HG03575 (cell line): ENCODE data around the gene ZNF425.
"Not testable (repeated sequence)": the region's sequence is repeated elsewhere in the genome, so short reads cannot be mapped to it uniquely, and the experiment has no call there.

Source experiments
- ATAC-seq: cut with Tn5 transposase; IDR thresholded peaks from one replicate; pipeline ENCODE4 v1.9.1; 2021; ENCODE audit not compliant: unreplicated experiment, insufficient number of reproducible peaks, low FRiP score; ENCODE audit errors: extremely low read depth

The ZNF425 gene

DNA sequence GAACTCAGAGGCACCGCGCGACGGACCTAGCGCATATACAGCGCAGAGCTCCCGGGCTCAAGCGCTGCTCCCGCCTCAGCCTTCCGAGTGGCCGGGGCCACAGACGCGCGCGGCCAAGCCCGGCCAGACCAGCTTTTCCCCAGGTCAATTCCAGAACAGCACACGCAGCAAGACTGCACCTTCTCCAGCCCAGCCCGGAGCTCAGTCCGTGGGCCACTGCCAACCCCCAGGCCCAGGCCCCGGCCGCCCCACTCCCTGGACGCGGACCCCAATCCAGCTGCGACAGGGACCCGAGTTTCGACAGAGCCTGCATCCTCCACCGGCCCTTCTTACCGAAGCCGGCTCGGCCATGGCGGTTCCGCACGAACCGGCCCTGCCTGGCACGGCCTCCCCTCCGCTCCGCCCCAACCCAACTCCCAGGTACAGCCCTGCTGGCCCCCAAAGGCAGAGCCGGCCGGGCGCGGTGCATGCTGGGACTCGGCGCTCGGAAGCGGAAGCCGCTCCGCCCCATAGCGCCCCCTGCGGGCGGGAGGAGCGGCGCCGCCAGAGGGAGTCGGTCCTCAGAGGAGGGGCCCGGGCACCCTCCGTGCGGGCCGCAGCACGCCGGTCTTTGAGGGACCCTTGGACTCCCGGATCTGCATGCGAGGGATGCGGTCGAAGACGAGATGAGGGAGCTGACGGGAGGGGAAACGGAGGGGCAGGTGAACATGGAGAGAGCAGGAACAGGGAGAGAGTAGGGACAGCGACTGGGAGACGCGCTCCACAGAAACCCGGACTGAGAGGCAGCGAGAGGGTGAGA is at the start of gene ZNF425:
TSS of gene ZNF425 (minus strand) at position 462 of the 799 bp plus-strand sequence. CDS start at position 351, 111 bp downstream.
- ATAC-seq, result peak; percentile 46

- ATAC-seq, result no peak
Measured at GRCh38 chr7:149175150-149175549, 49.0 kb upstream of the ZNF425 start.

DNA sequence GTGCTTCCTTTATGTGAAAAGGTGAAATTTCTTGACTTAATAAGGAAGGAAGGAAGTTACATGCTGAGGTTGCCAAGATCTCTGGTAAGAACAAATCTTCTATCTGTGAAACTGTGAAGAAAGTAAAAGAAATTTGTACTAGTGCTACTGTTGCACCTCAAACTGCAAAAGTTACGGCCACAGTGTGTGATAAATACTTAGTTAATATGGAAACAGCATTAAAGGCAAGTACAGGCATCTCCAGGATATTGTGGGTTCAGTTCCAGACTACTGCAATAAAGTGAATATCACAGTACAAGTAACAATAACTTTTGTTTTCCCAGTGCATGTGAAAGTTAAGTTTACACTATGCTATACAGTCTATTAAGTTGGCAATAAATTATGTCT is 46.4 kb upstream of the ZNF425 start:
- no peak for ATAC-seq

GRCh38 chr7:149171892-149172533 is 45.9 kb upstream of the ZNF425 start:
- no peak for ATAC-seq

GRCh38 chr7:149166630-149167352 is 40.7 kb upstream of the ZNF425 start:
- ATAC-seq, result no peak

DNA sequence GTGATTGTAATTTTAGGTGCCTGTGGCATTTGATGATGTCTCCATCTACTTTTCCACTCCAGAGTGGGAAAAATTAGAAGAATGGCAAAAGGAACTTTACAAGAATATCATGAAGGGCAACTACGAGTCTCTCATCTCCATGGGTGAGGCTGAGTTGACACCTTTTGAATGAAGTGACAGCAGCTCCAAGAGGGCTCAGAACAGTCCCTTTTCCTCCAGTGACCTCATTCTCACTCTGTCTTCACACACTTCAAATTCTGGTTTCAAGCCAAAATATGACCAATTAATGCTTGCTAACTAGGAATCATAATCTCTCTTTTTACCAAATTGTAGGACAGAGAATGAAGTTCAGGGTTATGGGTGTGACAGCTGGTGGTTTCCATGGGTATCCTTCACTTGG is 40.0 kb upstream of the ZNF425 start:
- no peak for ATAC-seq

DNA sequence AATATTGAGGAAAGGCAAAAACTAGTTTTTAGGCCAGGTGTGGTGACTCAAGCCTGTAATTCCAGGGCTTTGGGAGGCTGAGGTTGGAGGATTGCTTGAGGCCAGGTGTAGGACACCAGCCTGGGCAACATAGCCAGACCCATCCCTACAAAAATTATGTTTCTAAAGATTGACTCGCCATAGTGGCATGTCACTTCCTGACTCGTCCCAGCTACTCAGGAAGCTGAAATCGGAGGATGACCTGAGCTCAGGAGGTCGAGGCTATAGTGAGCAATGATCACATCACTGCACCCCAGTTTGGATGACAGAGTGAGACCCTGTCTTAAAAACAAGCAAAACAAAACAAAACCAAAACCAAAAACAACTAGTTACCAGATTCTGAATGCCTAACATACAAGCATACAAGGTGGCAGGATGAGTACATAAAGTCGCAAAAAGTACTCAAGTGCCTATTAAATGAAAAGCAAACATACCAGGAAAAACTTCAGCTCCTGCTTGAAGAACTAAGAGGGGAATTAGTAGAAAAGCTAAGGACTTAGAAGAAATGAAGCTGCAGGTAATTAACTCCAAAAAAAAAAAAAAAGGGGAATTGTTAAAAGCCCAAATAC is 35.2 kb upstream of the ZNF425 start:
- ATAC-seq, result no peak

GRCh38 chr7:149156898-149157297 is 30.8 kb upstream of the ZNF425 start:
- ATAC-seq, result no peak

- ATAC-seq, result no peak
Measured at GRCh38 chr7:149154056-149154455, 27.9 kb upstream of the ZNF425 start.

GRCh38 chr7:149153346-149153745 is 27.2 kb upstream of the ZNF425 start:
- no peak for ATAC-seq

DNA sequence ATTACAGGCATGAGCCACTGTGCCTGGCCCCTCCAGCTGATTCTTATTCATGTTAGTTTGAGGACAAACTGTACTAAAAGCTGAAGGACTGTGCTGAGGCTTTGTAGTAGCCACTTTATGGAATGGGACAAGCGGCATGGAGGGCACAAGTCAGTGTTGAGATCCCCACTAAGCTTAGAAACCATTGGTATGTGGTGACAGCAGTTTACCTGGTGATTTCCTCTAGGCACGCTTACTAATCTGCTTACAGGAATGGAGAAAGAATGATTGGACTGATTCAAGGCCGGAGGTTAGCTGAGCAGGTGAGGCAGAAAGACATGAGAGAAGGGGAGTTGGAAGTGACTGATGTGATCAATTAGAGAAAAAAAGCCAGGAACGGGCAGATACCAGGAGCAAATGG is 24.9 kb upstream of the ZNF425 start:
- ATAC-seq, result no peak

GRCh38 chr7:149147752-149148653 is 21.9 kb upstream of the ZNF425 start:
- peak; percentile 15 for ATAC-seq

DNA sequence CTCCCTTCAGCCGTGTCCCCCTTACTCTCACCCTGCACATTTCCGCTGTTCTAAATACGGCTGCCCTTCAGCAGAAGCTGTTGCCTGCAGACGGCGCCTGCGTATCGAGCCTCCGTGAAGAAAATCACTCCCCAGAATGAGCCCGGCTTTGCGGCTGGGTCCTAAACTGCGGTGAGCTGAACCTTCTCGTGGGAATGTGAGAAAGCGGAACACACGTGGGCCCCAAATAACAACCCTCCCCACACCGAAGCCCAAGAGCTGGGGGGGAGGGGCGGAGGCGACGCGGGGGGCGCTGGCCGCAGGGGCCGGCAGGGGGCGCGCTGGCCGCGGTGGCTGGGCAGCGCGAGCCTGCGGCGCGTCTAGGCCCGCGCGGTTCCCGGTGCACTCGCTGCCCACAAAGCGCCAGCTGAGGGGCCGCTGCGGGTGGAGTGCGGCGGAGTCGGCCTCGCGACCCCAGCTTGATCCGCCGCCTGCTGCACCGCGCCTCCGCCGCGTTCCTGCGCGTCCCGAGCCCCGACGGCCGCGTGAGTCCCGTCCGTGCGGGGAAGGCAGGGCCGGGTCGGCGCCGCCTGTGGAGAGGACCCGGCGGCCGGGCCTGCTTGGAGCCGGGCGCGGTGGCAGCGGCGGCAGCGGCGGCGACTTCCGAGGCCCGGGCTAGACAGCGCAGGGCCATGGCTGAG is 21.1 kb upstream of the ZNF425 start, which contains the start of gene ZNF398:
TSS of gene ZNF398 (plus strand) at position 382 of the 680 bp plus-strand sequence. CDS start at position 672, 290 bp downstream.
- ATAC-seq, result peak; percentile 37

DNA sequence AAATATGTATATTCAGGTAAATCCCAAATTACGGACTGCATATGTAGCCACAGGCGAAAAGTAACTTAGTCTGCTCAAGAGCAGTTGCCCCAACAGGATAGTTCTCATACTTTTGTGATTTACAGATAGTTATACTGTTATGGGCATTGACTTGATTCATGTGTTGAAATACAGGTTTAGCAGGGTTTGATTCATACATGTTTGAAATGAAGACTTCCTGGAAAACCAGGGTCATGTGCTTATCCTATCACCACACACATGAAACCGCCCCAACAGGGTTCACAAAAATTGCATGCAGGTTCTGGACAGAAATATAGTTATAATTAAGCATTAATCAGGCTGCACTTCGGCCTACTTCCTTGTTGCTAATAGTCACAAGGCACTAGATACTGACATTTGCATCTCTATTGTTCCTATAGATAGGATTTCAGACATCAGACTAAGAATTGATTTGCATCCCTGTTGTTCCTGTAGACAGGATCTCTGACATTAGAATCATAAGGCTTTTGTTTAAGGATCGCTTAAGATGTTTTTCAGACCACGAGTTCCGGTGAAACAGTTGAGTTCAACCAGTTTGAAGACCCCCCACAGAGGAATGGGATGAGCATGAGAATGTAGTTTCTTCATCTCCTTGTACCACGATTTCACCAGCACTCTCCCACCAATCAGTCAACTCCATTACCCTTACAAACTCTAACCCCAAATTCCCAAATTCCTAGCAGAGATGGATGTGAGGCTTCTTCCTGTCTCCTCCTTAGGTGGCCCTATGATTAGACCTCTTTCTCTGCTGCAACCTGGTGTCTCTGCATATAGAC is 19.1 kb upstream of the ZNF425 start:
- no peak for ATAC-seq

- ATAC-seq, result not testable (repeated sequence)
Measured at GRCh38 chr7:149144436-149144922, 18.4 kb upstream of the ZNF425 start.

GRCh38 chr7:149141893-149142292 is 15.8 kb upstream of the ZNF425 start:
- no peak for ATAC-seq

DNA sequence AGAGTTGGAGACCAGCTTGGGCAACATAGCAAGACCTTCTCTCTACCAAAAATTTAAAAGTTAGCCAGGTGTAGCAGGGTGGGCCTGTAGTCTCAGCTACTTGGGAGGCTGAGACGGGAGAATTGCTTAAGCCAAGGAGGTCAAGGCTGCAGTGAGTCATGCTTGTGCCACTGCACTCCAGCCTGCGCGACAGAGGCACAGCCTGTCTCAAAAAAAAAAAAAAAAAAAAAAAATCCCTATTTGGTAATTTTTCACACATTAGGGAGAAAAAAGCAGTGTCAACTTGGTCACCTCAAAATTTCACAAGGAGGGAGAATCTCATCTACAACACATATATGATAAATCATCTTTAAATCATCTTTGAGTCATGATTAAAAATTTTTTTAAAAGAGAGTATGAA is 14.7 kb upstream of the ZNF425 start:
- ATAC-seq, result no peak
